CD4-positive, alpha-beta T cell treated with Interleukin-6 at 100 ng/mL for 8 hours (primary cell): ENCODE data around the gene ADGRL2.

Experiments
- DNase-seq: peaks from one replicate; pipeline ENCODE4 v3.0.0-alpha.2; 2020; ENCODE audit warnings: mixed read lengths, low spot score

The ADGRL2 gene

DNA sequence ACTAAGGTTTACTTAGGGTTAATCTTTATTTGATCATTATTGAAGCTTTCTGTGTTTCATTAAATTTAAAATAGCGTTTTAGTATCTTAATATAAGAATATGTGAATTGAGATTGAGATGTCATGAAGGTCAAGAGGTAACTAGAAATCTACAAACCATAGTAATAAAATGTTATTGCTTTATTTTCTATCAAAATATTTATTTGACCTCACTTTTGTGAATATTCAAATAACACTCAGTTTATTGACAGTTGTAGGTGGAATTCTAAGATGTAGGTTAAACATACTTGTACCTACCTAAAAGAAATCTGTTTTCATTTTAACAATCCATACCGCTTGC lies 5.7 kb downstream of the ADGRL2 start:
- DNase-seq, result no peak

DNA sequence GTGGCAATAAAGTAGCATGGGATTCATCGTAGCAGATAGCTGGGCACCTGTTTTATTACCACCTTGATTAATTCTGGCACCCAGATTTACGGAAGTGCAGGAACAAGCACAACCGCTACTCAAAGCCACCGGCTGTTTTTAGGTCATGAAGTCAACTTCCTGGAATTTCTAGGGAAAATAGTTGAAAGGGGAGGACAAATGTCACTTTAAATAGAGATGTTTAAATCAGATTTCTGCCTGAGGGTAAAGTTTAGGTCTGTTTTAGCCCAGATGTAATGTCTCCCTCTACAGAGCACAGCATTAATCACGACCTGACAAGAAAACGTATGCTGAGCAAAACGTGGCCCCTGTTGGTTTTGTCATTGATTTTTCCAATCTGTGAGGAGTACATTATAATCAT lies 8.0 kb downstream of the ADGRL2 start:
- no peak for DNase-seq

DNA sequence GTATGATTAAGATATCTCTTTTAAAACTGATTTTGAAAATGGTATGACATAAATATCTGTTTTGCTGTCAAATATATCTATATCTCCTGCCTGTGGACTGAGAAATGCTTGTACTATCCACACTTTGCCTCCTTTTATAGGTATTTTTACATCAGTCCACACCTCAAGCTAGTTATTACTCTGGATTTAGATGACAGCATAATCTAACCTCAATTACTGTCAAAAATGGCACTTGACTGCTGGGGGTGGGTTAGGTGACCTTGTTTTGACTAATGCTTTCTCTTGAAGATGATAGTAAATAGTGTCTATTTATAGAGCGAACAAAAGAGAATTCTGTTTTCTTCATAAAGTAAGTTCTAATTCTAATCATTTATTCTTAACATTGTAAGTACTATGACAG lies 9.1 kb downstream of the ADGRL2 start:
- DNase-seq, result no peak

DNA sequence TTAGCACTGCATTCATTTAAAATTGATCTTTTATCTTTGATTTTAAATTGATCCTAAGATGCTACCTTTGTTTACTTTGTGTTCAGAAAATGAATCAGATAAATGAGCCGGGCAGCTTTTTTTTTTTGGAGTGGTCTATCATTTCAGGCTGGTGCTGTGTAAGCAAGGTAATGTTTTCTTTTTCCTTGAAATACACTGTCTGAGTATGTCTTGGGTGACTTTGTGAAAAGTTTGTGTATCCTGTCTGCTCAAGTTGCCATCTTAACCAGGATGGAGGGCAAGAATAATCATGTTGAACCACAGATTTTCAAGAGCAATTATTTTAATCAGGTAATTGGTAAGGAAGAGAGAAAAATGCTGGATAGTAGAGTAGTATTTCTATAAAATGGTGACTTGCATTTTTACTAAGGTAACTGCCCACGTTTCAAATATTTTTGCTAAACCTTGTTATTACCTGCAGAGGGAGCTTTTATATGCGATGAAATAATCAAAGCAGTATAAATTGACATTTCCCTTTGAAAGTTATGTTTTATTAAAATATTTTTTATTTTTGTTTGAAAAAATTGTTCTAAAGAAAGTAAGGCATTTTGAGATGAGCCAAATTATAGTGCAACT lies 11.1 kb downstream of the ADGRL2 start:
- no peak for DNase-seq

DNA sequence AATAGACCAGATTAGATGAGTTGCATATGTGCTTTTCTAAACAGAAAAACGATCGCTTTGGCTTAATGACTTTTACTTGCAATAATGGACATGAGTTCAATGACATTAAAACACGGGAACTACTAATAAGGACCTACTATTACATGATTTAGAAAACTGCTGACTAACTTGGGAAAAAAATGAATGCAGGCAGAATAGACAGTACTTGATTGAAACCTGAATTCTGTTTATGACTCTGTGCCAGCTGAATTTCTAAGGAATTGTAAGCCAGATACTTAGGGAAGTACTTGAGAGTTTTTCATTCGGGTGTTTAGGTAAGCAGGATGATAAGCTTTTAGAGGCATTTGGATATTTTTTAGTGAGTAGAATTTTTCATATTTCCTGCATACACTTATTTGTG lies 12.0 kb downstream of the ADGRL2 start:
- DNase-seq, result no peak

DNA sequence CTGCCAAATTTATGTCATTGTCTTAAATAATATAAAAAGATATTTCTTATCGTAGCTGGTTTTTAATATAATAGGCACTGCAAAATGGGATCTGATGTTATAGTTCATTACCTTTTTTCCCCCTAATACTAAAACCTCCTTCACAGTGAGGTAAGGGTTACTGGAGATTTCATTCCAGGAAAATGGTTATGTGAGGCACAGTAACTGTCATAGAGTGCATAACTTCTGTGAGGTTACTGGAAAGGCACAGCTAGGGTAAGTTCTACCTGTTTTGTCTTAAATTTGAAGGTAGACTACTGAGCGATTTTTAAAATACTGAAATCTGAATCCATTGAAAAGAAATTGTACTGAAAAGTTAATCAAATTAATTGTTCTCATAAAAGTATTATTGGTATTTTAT lies 13.0 kb downstream of the ADGRL2 start:
- no peak for DNase-seq

DNA sequence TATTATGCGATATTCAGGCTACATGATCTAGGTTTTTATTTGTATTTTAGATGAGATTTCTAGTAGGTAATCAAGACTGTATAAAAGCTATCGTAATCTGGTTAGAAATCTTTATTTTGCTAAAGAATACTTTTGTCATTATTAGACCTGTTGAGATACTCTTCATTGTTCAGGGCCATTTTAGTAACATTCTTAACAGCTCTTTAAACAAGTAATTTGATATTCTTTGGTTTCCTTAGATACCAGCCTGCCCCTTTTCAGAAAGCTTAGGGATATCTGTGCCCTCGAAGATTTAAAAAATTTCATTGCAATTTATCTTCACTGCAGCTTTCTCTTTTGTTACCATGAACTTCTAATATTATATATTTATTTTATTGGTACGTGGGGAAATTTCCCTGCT lies 18.9 kb downstream of the ADGRL2 start:
- DNase-seq, result no peak

DNA sequence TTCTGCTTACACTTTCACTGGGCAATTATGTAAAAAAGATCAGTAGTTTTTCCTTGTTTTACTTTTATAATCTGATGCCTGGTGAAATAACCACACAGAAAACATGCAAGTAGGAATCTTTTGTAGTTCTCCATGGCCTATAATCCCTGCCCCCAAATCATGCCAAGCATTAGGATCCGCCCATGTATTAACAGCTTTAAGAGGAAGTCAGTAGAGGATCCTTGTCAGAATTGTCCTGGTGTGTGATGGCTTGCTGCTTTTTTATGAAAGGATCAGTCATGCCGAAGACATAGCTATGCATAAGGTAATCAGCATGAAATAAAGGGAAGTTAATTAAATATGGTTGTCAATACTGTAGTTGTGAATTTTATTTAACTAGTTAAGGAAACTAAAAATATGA lies 20.0 kb downstream of the ADGRL2 start:
- DNase-seq, result no peak

DNA sequence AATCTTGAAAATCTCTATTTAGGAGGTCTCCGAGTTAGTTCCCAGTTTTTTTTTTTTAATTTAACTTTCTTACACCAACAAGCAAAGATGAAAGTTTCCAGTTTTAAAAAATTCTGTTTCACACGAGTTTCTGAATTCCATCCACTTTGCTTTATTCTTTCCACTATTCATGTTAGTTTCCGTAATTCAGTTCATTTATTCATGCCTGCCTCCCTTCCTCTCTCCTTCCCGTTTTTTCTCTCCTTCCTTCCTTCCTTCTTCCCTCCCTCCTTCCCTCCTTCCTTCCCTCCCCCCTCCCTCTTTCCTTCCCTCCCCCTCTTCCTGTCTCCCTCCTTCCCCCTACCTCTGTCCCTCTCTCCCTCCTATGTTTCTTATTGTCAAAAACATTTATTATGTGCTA lies 22.3 kb downstream of the ADGRL2 start:
- DNase-seq, result no peak

DNA sequence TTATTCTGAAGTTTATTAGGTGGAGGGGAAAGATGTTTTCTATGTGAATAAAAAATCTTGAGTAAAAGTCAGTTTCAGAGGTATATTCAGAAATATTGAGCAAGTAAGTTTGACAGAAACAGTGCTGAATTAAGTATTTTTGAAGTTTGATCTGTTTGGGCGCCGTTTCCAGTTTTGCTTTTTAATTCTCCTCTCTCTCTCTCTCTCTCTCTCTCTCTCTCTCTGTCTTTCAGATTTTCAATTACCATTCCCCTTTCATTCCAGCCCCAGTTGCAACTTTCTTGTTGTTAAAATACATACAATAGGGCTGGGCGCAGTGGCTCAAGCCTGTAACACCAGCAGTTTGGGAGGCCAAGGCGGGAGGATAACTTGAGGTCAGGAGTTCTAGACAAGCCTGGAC lies 24.0 kb downstream of the ADGRL2 start:
- DNase-seq, result no peak

DNA sequence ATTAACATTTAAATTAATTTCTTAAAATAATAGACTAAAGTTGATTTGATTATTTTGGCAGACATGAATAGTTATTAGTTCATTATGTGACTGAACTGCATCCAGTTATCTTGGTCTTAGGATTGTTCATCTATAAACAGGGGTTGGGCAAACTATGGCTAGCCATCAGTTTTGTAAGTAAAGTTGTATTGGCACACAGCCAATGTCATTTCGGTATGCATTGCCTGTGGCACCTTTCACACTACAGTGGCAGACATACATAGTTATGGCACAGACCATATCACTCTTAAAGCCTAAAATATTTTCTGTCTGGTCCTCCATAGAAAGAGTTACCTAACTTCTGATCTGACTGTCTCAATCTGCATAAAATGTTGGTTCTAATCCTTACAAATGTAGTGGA lies 27.2 kb downstream of the ADGRL2 start:
- DNase-seq, result no peak

DNA sequence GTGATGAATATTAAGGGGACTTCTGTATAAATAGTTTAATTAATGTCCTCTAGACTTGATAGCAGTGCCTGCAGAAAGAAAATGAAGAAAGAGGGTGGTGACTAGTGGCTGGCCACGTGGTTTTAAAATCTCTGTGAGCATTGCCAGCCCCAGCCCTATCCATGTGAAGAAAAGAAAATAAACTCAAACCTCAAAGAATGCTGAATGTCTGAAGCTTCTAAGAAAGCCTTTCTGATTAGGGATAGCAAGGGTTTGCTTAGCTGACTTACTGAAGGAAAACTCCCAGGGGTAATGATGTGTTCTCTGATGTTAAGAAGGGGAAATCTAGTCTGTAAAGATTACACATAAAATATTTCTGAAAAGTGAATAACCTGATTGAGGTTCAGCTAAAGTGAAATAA lies 31.8 kb downstream of the ADGRL2 start:
- no peak for DNase-seq

DNA sequence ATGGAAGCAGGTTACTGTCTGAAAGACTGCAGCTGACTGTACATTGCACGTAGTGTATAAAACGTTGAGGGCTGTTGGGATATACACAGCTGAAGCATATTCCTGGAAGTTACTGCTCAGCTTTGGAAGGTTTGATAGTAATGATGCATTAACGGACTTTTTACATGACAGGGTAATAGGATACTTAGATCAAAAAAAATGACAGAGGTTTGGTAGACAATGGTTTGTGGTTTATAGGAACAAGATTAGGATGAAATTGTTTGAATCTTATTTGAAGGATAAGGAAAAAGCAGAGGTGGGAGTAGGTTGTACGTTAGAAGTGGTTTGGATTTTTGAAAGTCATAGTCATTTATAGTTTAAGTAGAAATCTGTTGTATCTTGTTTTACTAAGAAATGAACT lies 33.0 kb downstream of the ADGRL2 start:
- no peak for DNase-seq

DNA sequence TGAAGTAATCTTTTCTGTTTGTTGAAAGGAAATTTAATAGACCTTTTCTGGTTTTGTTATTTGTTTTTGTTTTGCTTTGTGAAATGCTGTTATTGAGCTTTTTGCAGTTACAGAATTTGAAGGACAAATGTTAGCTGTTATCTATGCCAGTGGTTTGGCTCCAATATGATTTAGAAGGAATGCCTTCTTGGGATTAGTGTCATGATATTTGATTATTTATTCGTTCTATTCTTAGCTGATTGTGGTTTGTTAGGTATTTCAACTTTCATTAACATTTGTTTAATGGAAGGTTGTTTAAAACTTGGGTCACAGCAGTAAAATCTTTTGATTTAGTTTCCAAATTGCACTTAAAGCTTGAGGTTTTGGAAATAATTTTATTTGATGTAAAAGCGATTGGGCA lies 33.5 kb downstream of the ADGRL2 start:
- DNase-seq, result no peak

DNA sequence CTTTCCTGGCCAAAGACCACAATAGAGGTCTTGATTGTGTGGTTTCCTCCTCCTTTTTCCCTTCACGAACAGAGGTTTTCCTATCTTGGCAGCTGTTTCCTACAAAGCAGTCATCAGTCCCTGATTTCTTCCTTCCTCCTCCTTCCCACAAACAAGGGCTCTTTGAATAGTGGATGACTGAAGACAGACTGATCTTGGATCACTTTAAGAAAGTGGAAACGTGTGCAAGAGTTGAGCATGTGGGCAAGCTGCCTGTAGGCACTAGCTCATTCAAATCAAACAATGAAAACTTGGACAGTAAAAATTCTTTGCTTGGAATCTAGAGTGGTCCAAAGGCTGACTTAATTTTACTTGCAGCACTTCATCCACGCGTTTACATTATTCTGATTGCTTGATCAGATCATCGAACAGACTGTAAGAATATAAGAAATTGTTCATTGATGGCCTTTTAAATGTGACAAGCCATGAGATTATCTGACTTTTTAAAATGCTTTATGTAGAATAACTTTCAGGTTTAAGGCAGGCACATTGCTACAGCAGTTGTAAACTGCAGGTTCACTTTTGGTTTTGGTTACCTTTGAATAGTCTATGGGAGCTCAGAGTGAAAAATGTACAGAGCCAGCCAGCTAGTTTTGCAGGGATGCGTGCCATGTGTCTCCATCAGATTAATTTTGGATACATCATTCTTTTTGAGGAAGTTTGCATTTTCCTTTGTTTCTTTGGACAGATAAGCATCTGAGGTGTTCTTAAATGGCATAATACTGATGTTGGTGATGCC lies 34.4 kb downstream of the ADGRL2 start:
- DNase-seq, result no peak

DNA sequence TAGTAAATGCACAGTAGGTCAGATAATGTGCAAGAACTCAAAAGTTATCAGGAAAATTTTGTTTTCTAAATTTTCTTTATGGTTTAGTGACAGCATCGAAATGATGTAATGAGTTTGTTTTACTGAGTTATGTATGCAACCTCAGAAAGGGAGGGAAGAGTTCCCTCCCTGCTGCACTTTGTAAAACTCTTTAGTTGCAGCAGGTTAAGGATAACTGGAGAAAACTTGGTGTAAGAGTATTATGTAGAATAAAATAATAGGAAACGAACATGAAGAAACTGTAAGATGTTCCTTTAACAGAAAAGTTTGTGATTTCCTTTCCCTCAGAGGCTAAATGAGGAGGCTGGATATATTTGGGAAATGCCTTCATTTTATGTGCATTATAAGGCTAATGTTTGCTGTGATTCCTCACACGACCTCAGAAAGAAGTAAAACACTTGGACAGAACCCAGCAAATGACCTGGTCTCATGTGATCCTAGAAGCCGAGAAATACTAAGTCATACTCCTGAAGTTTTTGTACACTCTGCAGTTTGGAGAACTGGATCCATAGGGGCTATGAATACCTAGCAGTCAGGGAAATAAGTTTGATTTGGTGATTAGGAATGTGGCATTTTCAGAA lies 35.4 kb downstream of the ADGRL2 start:
- DNase-seq, result no peak

DNA sequence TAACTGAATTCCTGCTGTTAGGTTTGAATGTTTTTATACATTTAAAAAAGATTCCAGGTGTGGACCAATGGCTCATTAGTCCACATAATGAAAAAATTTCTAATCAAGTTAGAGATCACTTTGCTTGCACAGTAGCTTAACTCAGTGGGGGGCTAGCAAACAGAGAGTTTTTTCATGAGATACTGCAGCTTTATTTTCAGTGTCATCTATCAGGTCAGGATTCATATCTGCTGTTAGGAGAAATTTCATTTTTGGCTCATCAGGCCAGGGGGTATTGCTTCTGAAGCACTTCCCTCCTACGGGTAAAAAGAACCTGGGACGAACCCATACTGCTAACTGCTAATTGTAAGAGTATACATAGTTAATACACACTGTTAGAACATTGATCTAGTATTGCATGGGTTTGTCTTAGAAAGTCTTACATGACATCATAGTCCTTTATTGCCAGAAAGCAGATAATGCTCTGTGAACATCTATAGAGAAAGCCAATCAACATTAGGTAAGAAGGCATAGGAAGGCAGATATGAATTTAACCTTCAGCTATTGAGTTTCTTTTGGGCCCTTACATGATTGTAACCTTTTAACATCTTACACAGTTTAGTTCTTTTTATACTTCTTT lies 38.0 kb downstream of the ADGRL2 start:
- DNase-seq, result no peak

DNA sequence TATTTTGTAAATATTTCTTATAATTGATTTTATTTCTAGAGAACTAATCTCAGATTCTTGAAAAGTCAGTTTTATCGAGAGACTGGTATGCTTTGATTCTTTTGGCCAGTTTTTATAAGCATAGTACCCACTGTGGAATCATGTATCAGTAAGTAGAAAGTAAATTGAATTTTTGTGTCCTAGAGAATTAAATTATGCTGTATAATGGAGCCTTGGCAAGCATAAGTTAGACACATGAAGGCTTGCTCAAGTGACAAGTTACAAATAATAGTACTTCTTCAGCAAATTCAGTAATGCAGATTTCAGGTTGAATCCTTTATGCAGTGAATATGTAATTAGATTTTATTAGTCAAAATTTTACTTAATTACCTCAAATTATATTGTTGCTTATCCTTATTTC lies 40.1 kb downstream of the ADGRL2 start:
- DNase-seq, result no peak

DNA sequence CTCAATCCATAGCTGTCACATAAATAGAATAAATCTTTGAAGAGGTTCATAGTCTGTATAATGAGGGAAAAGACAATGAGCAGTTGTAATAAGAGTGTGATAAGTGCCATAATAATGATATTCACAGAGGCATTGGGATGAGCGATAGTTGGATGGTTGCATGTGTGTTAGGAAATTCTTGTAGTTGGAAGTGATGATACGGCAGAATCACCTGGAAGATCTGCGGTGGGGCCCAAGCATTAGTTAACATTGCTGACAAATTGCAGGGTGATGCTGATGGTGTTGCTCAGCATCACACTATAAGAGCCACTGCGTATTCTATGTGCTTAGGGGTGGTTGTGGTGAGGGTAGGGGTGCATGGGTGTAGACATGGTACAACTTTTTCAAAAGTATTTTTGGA lies 41.1 kb downstream of the ADGRL2 start:
- no peak for DNase-seq

DNA sequence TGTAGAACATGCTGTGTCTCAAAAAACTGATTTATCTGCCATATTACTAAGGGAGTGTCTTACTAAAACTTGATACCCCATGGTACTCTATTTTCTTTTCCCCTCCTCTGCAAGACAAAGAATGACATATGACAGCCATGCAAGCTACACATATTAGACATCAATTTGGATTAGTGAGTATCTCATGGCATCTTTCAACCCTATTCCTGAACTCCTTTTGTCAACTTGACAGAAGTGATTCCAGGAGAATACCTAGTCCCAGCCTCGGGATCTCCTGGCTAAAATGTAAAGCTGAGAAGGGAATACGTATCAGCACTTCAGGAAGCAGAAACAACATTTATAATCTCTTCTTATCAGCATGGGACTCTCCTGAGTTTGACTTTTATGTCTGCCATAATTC lies 43.7 kb downstream of the ADGRL2 start:
- DNase-seq, result no peak

DNA sequence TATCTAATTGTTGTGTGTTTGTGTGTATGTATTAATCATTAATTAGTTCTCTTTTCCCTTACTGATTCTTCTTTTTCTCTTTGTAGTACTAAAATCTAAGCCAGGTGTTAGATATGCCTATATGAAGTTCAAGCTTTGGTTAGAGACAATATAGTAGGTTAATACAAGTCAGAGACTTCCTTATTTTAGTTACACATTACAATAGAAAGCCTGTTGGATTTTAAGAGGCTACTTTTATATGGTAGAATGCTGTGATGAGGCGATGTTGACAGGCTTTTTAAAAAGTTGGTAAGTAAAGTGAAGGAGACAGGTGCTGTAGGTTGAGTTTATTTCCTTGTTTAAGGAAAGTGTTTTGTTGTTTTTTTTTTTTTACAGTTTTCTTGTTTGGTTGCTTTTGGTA lies 45.9 kb downstream of the ADGRL2 start:
- DNase-seq, result no peak

DNA sequence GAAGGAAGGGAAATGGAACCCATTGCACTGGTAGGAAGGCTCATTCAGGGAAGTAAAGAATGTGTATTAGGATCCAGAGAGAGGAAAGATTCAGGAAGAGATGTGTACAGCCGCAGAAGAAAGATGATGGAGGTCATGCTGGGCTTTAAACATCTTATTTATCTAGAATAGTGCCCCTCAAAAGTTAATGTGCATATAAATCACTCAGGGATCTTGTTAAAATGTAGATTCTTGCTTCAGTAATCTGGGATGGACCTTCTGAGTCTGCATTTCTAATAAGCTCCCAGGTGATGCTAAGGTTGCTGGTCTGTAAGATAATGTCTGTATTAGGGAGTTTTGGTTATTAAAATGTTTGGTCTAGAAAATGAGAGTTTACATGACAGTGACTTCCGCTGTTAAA lies 46.3 kb downstream of the ADGRL2 start:
- DNase-seq, result no peak
